ENCODE results near the gene MTCH1.

DNA sequence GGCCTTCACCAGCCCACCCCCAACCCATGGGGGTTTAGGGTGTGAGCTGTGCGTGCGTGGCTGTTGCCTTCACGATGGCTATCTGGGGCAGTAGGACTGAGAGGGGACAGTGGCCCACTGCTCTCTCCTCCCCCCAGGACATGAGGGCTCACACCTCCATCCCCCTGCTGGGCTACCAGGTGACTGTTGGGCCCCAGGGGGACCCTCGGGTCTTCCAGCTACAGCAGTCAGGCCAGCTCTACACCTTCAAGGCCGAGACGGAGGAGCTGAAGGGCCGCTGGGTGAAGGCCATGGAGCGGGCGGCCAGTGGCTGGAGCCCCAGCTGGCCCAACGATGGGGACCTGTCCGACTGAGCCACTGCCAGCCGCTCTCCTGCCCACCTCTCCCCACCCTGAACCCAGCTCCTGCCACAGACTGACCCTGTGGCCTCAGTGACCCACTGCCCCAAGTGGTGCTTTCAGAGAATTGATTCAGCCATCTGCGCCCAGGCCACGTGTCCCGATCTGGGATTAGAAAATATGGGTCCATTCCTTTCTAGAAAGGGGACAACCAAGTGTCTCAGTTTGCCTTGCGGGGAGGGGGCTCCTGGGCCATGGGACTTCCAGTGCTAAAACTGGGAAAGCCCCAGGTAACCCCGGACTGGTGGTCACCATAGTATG is 41.9 kb upstream of the MTCH1 start:
- TF ChIP-seq POLR2A (IDR thresholded peaks at IDR 0.05): no peak
- TF ChIP-seq, protein P1, sequence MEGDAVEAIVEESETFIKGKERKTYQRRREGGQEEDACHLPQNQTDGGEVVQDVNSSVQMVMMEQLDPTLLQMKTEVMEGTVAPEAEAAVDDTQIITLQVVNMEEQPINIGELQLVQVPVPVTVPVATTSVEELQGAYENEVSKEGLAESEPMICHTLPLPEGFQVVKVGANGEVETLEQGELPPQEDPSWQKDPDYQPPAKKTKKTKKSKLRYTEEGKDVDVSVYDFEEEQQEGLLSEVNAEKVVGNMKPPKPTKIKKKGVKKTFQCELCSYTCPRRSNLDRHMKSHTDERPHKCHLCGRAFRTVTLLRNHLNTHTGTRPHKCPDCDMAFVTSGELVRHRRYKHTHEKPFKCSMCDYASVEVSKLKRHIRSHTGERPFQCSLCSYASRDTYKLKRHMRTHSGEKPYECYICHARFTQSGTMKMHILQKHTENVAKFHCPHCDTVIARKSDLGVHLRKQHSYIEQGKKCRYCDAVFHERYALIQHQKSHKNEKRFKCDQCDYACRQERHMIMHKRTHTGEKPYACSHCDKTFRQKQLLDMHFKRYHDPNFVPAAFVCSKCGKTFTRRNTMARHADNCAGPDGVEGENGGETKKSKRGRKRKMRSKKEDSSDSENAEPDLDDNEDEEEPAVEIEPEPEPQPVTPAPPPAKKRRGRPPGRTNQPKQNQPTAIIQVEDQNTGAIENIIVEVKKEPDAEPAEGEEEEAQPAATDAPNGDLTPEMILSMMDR (IDR thresholded peaks at IDR 0.05 in 4 of 5, conservative IDR thresholded peaks at IDR 0.05 in 1 of 5): no peak

All from gastrocnemius medialis (tissue), 4 donors.